Pancreas (tissue), 10 donors: Measurements from ENCODE around the gene CEND1. TPM values are rescaled to one million over a fixed set of nuclear protein-coding genes. Genes with fewer than 3 reads are reported as not detected.

Experiments used
- ATAC-seq, 4 donors: fragments of 200-7000 bp; cut with Tn5 transposase; one replicate each; pipeline versions ENCODE4 v1.8.0 to v1.9.1; 2020; ENCODE audit warnings: mild to moderate bottlenecking in 4 of 4, moderate library complexity in 4 of 4
- DNase-seq, 6 donors: peaks; one replicate each; pipeline ENCODE4 v3.0.0-alpha.2; 2020
- FAIRE-seq: peaks from 2 replicates; lab custom pipeline; 2012; peaks lifted over from hg19 to GRCh38; lab: Jason Lieb, UNC
- H3K27ac ChIP-seq, 4 donors: fragments of 200-600 bp; sonication (generic); 1 replicate in 3 of 4; 2 replicates in 1 of 4; pipeline versions ENCODE4 v1.5.0 to v1.8.0; 2020
- H3K27me3 ChIP-seq, 4 donors: fragments of 200-600 bp; one replicate each; pipeline ENCODE4 v1.8.0; 2021
- H3K36me3 ChIP-seq, 3 donors: fragments of 200-600 bp; sonication (generic) in 1 of 3; one replicate each; pipeline versions ENCODE4 v1.5.0 to v1.8.0; 2020 to 2021
- H3K4me1 ChIP-seq, 3 donors: fragments of 200-600 bp; one replicate each; pipeline ENCODE4 v1.8.0; 2021
- H3K4me3 ChIP-seq, 4 donors: fragments of 200-600 bp; sonication (generic) in 2 of 4; one replicate each; pipeline versions ENCODE4 v1.5.0 to v1.8.0; 2020 to 2021
- H3K9me3 ChIP-seq, 4 donors: fragments of 200-600 bp; one replicate each; pipeline ENCODE4 v1.8.0; 2021
- WGBS, 2 donors: extraction: QIAGEN DNeasy Blood & Tissue Kit; methylation state at CpG; one replicate each; pipeline ENCODE4 v1.1.7; 2013; 5-methylcytosine and 5-hydroxymethylcytosine counted together
- intact Hi-C, 3 donors: fragments of 100-400 bp; cut with DNase I; formaldehyde crosslinking; loops; one replicate each; pipeline versions ENCODE4 v1.11.1 to v1.14.2; 2022
- polyA plus RNA-seq, 2 donors: library from polyadenylated mRNA; stranded (reverse); fragments of 200-250 nt; gene quantifications; one replicate each; pipeline ENCODE4 v1.2.3, GENCODE V29; 2013
- total RNA-seq, 6 donors: library from RNA; stranded (reverse); fragmentation: NEBNext Ultra II Directional in 4 of 6; extraction: Animal tissue kit (Norgen Biotek cat#: 25700) in 4 of 6; gene quantifications; one replicate each; pipeline versions ENCODE4 v1.2.1 to v1.2.4, GENCODE V29; 2021 to 2023
- TF ChIP-seq, protein P1 (sequence below), 4 donors: fragments of 200-600 bp; sonication (generic) in 3 of 4; IDR thresholded peaks; one replicate each; pipeline versions ENCODE4 v1.5.0 to v1.8.0; 2021; ENCODE audit warnings: antibody characterized with exemption in 4 of 4
- donor health status: healthy with polysubstance abuse.
- donor health status: DM: no; HTN: no; CAD: no; lungs with moderate emphysema.
- donor health status: DM: no; HTN: no; CAD: no.
- donor health status: control.
- donor health status: control.
- donor health status: Bipolar disorder and iron deficiency.
- donor health status: DM: yes; HTN: yes; CAD: no.
- donor health status: DM: no; HTN: no; CAD: no.
- donor health status: DM: no; HTN: no; CAD: no.
- donor health status: DM: yes; HTN: yes; CAD: no.

CEND1 gene
- total RNA-seq: under 1 TPM in 1 of 6 donors, not detected in 5; 0.12 TPM
- polyA plus RNA-seq: under 1 TPM; 0.27 to 0.42 TPM

DNA sequence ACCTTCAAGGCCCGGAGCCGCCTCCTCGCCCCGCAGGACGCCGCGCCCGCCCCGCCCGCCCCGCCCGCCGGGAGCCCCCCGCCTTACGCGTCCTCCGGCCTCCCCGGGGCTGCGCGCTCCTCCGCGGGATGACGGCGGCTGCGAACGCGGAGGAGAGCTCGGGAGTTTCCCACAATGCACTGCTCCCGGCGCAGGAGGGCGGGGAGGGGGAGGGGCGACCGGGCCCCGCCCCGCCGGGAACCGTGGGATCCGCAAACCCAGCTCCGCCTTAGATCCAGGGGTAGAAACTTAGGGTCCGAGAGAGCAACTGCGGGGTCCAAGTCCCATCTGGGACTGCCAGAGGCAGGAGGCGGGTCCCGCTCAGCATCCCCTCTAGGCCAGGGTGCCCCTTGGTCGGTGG, at the start of gene CEND1:
Gene CEND1, minus strand, starts transcription at position 148 of the 400 bp plus-strand sequence. CDS start 1,514 bp downstream, outside the sequence.
- Histone ChIP-seq H3K4me3 (no peak within 1 kb of the TSS), H3K27me3 (no peaks in the 10 kb centered on the region), H3K9me3 (no peaks in the 10 kb centered on the region), H3K4me1 (peaks cover 0 to 5% (median 0%) of the 10 kb centered on the region in 3 donors), H3K36me3 (peaks cover 0 to 14% (median 4%) of the 10 kb centered on the region in 3 donors), H3K27ac (no peak within 1 kb of the TSS)
- FAIRE-seq: no peak
- DNase-seq: peak in 2 of 6 donors; percentile 58 to 71
- intact Hi-C loops: no loop called here
- WGBS, 2 donors: 6 to 9% methylated on average over 19 to 44 of the region's 44 CpGs
- no peak for ATAC-seq
- TF ChIP-seq, protein P1, sequence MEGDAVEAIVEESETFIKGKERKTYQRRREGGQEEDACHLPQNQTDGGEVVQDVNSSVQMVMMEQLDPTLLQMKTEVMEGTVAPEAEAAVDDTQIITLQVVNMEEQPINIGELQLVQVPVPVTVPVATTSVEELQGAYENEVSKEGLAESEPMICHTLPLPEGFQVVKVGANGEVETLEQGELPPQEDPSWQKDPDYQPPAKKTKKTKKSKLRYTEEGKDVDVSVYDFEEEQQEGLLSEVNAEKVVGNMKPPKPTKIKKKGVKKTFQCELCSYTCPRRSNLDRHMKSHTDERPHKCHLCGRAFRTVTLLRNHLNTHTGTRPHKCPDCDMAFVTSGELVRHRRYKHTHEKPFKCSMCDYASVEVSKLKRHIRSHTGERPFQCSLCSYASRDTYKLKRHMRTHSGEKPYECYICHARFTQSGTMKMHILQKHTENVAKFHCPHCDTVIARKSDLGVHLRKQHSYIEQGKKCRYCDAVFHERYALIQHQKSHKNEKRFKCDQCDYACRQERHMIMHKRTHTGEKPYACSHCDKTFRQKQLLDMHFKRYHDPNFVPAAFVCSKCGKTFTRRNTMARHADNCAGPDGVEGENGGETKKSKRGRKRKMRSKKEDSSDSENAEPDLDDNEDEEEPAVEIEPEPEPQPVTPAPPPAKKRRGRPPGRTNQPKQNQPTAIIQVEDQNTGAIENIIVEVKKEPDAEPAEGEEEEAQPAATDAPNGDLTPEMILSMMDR (IDR thresholded peaks at IDR 0.05): no peak

DNA sequence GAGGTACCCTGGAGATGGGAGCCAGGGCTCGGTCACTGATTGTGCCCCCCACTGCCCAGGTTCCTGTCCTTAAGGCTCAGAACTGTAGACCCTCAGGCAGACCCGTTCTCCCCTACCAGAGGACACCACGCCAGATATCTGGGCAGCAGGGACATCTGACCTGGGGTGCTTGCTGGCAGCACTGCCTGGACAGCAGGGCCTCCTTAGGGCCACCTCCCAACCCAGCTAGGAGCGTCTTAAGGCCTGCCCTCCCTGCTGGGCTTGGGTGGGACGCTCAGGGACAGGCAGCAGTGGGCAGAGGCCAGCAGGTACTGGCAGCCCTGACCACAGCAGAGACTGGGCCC, 49.4 kb upstream of the CEND1 start:
- no peaks in the 10 kb centered on the region for H3K9me3 ChIP-seq
- 84 to 91% methylated on average over 3 to 5 of the region's 5 CpGs for WGBS, 2 donors
- no peak overlapping the region for H3K27ac ChIP-seq
- TF ChIP-seq, protein P1 (IDR thresholded peaks at IDR 0.05): no peak
- FAIRE-seq (no peak), ATAC-seq (no peak), DNase-seq (peak in 1 of 6 donors; percentile 33)
- intact Hi-C loops: no loop called here
- peaks cover 4 to 31% (median 27%) of the 10 kb centered on the region in 3 donors for H3K4me1 ChIP-seq
- no peak overlapping the region for H3K4me3 ChIP-seq
- no peaks in the 10 kb centered on the region for H3K27me3 ChIP-seq
- H3K36me3 ChIP-seq: peaks cover 0 to 45% (median 21%) of the 10 kb centered on the region in 3 donors

DNA sequence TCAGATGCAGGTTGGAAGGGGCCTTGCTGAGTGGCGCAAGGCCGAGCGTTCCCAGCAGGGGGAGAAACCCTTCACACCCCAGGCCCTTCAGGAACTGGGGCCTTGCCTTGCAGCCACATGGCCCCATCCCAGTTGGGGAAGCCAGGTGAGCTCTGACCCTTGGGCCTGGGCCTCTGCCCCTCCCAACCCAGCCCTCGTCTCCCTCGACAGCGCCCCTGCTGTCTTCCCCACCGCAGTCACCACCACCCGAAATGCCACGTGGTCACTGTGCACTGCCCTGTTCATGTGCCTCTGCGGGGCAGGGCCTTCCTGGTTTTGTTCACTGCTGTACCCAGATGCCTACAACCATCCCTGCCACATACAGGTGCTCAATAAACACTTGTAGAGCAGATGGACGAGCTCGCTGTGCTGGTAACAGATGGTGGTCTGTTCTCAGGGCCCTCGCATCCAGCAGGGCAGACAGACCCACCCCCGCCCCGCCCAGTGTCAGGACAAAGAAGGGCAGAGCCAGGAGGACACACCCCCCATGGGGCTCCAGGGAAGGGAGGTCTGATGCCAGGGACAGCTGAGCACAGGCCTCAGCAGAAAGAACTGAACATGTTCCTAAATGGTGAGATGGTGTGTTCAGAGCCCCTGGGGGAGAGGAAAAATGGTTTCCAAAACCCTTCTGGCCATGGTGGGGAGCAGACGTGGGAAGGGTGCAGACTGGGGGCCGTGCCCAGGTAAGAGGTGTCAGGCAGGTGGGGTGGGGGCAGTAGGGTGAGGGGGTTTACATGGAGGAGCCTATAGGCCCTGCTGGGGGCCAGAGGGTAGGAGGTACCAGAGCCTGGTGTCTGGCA, 48.8 kb upstream of the CEND1 start:
- 42% methylated on average over 17 of the region's 17 CpGs for WGBS, 2 donors
- peak in 2 of 6 donors; percentile 68 to 74 for DNase-seq
- TF ChIP-seq, protein P1 (IDR thresholded peaks at IDR 0.05): no peak
- intact Hi-C loops: no loop called here
- no peaks in the 10 kb centered on the region for H3K27me3 ChIP-seq
- no peak for ATAC-seq
- H3K36me3 ChIP-seq: peaks cover 0 to 45% (median 21%) of the 10 kb centered on the region in 3 donors
- H3K27ac ChIP-seq: no peak overlapping the region
- no peaks in the 10 kb centered on the region for H3K9me3 ChIP-seq
- no peak overlapping the region for H3K4me3 ChIP-seq
- FAIRE-seq: no peak
- H3K4me1 ChIP-seq: peaks cover 0 to 25% (median 21%) of the 10 kb centered on the region in 3 donors

DNA sequence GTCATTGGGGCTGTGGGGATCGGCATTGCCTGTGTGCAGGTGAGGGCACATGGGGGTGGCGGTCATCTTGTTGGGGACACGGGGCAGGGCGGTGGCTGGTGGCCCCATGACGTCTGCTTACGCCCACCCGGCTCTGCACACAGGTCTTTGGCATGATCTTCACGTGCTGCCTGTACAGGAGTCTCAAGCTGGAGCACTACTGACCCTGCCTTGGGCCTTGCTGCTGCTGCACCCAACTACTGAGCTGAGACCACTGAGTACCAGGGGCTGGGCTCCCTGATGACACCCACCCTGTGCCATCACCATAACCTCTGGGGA, 48.1 kb upstream of the CEND1 start:
- H3K36me3 ChIP-seq: peaks cover 0 to 45% (median 21%) of the 10 kb centered on the region in 3 donors
- intact Hi-C loops: no loop called here
- no peak overlapping the region for H3K27ac ChIP-seq
- H3K9me3 ChIP-seq: no peaks in the 10 kb centered on the region
- peak in 1 of 6 donors; percentile 45 for DNase-seq
- TF ChIP-seq, protein P1 (IDR thresholded peaks at IDR 0.05): no peak
- no peak for ATAC-seq
- no peak overlapping the region for H3K4me3 ChIP-seq
- no peaks in the 10 kb centered on the region for H3K27me3 ChIP-seq
- peaks cover 0 to 22% (median 20%) of the 10 kb centered on the region in 3 donors for H3K4me1 ChIP-seq
- no peak for FAIRE-seq
- WGBS, 2 donors: 75 to 83% methylated on average over 8 of the region's 8 CpGs
